ENCODE data around the gene RSRC1. TPM values are rescaled to one million over a fixed set of nuclear protein-coding genes. Genes with fewer than 3 reads are reported as not detected.

Gene RSRC1
- total RNA-seq, 1 experiment from 2014 or later = 37.9 TPM

- Mint-ChIP-seq H3K27ac (no peak overlapping the region), H3K4me3 (no peak overlapping the region), H3K4me1 (0 out of 4 replicates have a peak, but pooled peaks cover 0 to 2% of the 10 kb centered on the region in 2 experiments), H3K36me3 (ENCODE audit: insufficient read depth in 1 of 3, low read depth in 3 of 3) (no peaks in the 10 kb centered on the region), H3K27me3 (ENCODE audit: low read depth) (no peaks in the 10 kb centered on the region), H3K9me3 (no peaks in the 10 kb centered on the region)
- H3T11ph ChIP-seq (ENCODE audit: low read length) = no peak overlapping the region
- H4K91ac ChIP-seq (ENCODE audit: insufficient read length, low read depth, low read length) = no peak overlapping the region
- no peak overlapping the region for H2BK20ac ChIP-seq (ENCODE audit: low read depth, low read length, poor library complexity, severe bottlenecking)
- no peaks in the 10 kb centered on the region for H3K4me1 ChIP-seq (ENCODE audit: insufficient read depth, low read length)
- no peaks in the 10 kb centered on the region for H4K20me1 ChIP-seq (ENCODE audit: control insufficient read depth, insufficient read depth, insufficient read length)
- H3K56ac ChIP-seq (ENCODE audit: insufficient read length, low read depth, low read length) = no peak overlapping the region
- H3K27ac ChIP-seq (ENCODE audit: insufficient read length, low read depth, low read length) = no peak overlapping the region
- WGBS (ENCODE audit: extremely low coverage, insufficient read length, low lambda C conversion rate) = no CpG with 5 or more reads among the region's 6 CpGs
- DNase-seq = no peak
- no peaks in the 10 kb centered on the region for H3K23me2 ChIP-seq (ENCODE audit: insufficient read length, low read depth, low read length, poor library complexity, severe bottlenecking)
- no peaks in the 10 kb centered on the region for H3K9me3 ChIP-seq (ENCODE audit: control insufficient read depth, low read depth, low read length)
- no peak overlapping the region for H3K23ac ChIP-seq (ENCODE audit: insufficient read length, low read depth, low read length)
- TF ChIP-seq CTCF (conservative IDR thresholded peaks at IDR 0.05) = no peak
- no peak overlapping the region for H4K5ac ChIP-seq (ENCODE audit: insufficient read length, low read depth, low read length)
- H3K9ac ChIP-seq (ENCODE audit: extremely low read depth, insufficient read length, low read length) = no peak overlapping the region
- no peaks in the 10 kb centered on the region for H3K27me3 ChIP-seq (ENCODE audit: insufficient read depth, low read length)
- H3K79me2 ChIP-seq (ENCODE audit: insufficient read depth, low read length) = no peaks in the 10 kb centered on the region
- no peak overlapping the region for H2AK5ac ChIP-seq (ENCODE audit: insufficient read length, low read length)
- H3K4ac ChIP-seq (ENCODE audit: low read depth, low read length) = no peak overlapping the region
- no peak overlapping the region for H4K8ac ChIP-seq (replicated peaks; ENCODE audit: insufficient read length, low read depth, low read length)
- H3K79me1 ChIP-seq (ENCODE audit: insufficient read depth, low read depth, low read length, poor library complexity, severe bottlenecking) = no peaks in the 10 kb centered on the region
- H2BK12ac ChIP-seq (ENCODE audit: insufficient read length, low read depth, low read length) = no peak overlapping the region
- H2BK5ac ChIP-seq (ENCODE audit: insufficient read length, low read length) = no peak overlapping the region
- H3K4me2 ChIP-seq (ENCODE audit: insufficient read depth, insufficient read length, low read length) = no peak overlapping the region
- no peak overlapping the region for H2AFZ ChIP-seq (ENCODE audit: low read length)
- no peak overlapping the region for H3K14ac ChIP-seq (ENCODE audit: insufficient read depth, low read length)
- no peak overlapping the region for H2BK120ac ChIP-seq (ENCODE audit: low read depth, low read length, poor library complexity, severe bottlenecking)
- no peak overlapping the region for H3K18ac ChIP-seq (ENCODE audit: insufficient read length, low read depth, low read length)
- H2BK15ac ChIP-seq (ENCODE audit: low read depth, low read length) = no peak overlapping the region
These were observed 58.1 kb downstream of the RSRC1 start for GRCh38 chr3:158167737-158168557.
